Brain microvascular endothelial cell (primary cell): ENCODE results near the gene GTF2A1.

Experiments used
- DNase-seq: peaks from one replicate; pipeline ENCODE4 v3.0.0-alpha.2; 2020
- H3K27ac ChIP-seq: fragments of 250-450 bp; sonication (Bioruptor Pico); 2 replicates; pipeline ENCODE4 v1.5.1; 2020; ENCODE audit warnings: mild to moderate bottlenecking, moderate library complexity
- H3K27me3 ChIP-seq: fragments of 250-450 bp; sonication (Bioruptor Pico); replicated peaks from 2 replicates; pipeline ENCODE4 v1.5.1; 2020; ENCODE audit warnings: mild to moderate bottlenecking
- H3K36me3 ChIP-seq: fragments of 250-450 bp; sonication (Bioruptor Pico); replicated peaks from 2 replicates; pipeline ENCODE4 v1.5.1; 2020; ENCODE audit warnings: mild to moderate bottlenecking
- H3K4me3 ChIP-seq: 2 replicates; pipeline ENCODE4 v1.5.1; 2011; ENCODE audit warnings: low read depth, mild to moderate bottlenecking, control low read depth, low read length, moderate library complexity
- CTCF ChIP-seq: IDR thresholded peaks from 2 replicates; pipeline ENCODE4 v1.5.1; 2011; ENCODE audit warnings: low read depth, mild to moderate bottlenecking, moderate library complexity, low read length, control low read depth, inconsistent platforms; ENCODE audit errors: missing control alignments
- in situ Hi-C: cut with HindIII; loops from 2 replicates; pipeline ENCODE4 v1.10.0; 2017; ENCODE audit warnings: low sequenced_read_pairs, low pct_ligation_motif_present

Gene GTF2A1

DNA sequence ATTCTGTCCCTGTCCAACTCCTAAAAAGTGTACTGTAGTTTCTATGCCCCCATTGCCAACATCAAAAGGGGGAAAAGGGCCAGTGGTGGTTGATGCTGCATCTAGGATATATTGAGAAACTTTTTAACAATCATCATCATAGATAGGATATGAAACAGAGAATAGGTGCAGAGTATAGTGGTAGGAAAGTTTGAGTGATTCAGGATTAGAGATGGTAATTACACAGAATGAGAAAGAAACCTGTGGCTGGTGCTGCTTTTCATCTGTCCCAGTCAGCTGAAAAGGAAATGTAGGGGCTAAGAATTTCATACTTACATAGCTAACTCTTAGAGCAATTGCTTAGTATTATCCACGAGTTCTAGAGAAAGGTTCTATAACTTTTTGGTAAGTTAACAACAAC is 67.6 kb downstream of the GTF2A1 start:
- in situ Hi-C loops = no loop called here

DNA sequence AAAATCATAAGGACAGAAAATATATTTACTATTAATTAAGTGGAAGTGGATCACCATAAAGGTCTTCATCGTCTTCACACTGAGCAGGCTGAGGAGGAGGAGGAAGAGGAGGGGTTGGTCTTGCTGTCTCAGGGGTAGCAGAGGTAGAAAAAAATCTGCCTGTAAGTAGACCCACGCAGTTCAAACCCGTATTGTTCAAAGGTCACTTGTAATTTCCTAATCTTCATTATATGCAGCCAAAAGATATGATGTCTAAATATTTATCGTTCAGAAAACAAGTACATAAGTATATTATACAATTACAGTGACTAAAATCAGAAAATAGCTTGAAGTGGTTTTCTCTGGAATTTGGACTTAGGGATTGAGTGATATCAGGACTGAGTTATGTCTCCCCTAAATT is 72.1 kb downstream of the GTF2A1 start:
- H3K27ac ChIP-seq = no peak overlapping the region
- no peak for DNase-seq
- no peaks in the 10 kb centered on the region for H3K36me3 ChIP-seq
- H3K4me3 ChIP-seq = no peak overlapping the region
- no peak for TF ChIP-seq CTCF
- in situ Hi-C loops = no loop called here
- H3K27me3 ChIP-seq = no peaks in the 10 kb centered on the region

More for the DNA sequence above, 67.6 kb downstream of the GTF2A1 start:
- Histone ChIP-seq H3K27me3 (no peaks in the 10 kb centered on the region), H3K4me3 (no peak overlapping the region), H3K36me3 (no peaks in the 10 kb centered on the region), H3K27ac (no peak overlapping the region)
- TF ChIP-seq CTCF = no peak
- no peak for DNase-seq

DNA sequence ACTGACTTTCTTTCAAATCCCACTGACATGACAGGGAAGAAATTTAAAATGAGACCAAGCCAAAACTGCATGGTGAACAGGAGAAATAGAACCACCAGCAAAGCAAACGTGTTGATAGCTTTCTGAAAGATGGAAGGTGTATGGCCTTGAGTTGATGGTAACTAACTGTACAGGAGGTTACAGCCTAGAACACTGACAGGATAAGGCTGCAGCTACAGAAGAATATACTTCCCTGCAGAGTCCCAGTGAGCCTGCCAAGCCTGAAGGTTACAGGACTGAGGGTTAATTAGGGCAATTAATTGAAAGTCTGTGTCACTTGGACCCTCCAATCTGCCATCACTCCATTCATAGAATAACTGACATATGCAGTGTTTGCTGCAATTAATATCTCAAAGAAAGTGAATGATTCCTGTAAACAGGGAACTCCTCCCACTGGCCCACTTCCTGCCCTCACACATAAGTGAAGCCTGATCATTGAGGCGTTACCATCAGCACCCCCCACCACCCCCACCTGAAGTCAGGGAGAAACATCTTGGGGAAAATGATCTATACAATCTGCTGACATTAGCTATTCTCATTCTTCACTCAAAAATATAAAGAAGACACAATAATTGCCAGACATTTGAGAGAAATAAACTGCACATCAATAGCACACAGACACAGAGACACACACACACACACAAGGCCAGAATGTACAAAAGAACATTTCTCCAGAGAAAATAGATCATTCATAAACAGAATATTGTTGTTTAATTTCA is 73.4 kb downstream of the GTF2A1 start:
- no peaks in the 10 kb centered on the region for H3K36me3 ChIP-seq
- H3K27ac ChIP-seq = no peak overlapping the region
- H3K27me3 ChIP-seq = no peaks in the 10 kb centered on the region
- DNase-seq = no peak
- no peak for TF ChIP-seq CTCF
- in situ Hi-C loops = no loop called here
- no peak overlapping the region for H3K4me3 ChIP-seq

DNA sequence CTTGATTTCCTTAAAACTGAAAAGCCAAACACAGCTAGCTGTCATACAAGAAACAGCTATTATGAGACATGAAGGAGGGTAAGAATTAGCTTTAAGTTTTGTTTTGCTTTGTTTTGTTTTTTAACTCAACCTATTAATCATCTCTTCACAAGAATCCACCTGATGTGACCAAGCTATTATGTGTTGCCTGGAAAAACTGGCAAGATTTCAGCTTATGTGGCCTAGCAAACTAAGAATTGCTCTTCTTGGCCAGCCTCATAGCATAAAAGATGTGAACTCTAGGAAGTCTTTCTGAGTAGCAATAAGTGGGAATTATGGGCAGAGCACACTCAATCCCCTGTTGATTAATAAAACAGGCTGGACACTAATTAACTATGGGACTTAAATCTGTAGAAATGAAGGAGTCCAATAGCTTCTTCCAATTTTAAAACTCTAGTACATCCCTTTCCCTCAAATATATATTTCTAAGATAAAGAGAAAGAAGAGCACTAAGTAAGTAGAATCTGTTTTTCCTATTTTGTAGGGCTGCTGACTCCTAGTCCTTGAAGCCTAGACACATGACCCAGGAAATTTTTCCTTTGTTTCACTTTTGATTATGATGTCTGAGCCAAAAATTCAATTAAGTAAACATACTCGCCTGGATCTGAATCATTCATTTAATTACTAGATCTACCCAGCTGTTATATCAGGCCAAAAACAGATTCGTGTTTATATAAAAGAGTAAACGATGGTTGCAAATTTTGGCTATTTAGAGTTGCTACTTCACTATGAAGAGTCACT is 75.7 kb downstream of the GTF2A1 start:
- Histone ChIP-seq H3K27ac (no peak overlapping the region), H3K27me3 (no peaks in the 10 kb centered on the region), H3K4me3 (no peak overlapping the region), H3K36me3 (no peaks in the 10 kb centered on the region)
- no peak for DNase-seq
- in situ Hi-C loops = no loop called here
- TF ChIP-seq CTCF = no peak

GRCh38 chr14:81143793-81144192 is 77.0 kb downstream of the GTF2A1 start:
- in situ Hi-C loops = no loop called here
- DNase-seq = no peak
- no peak for TF ChIP-seq CTCF

More at GRCh38 chr14:81143793-81144192, 77.0 kb downstream of the GTF2A1 start:
- Histone ChIP-seq H3K27me3 (no peaks in the 10 kb centered on the region), H3K4me3 (no peak overlapping the region), H3K36me3 (no peaks in the 10 kb centered on the region), H3K27ac (no peak overlapping the region)
